Heart right ventricle (tissue), 16 donors: ENCODE data around the gene STRIT1. TPM values are rescaled to one million over a fixed set of nuclear protein-coding genes. Genes with fewer than 3 reads are reported as not detected.

Experiments
- ATAC-seq, 8 donors: fragments of 200-7000 bp; cut with Tn5 transposase; one replicate each; pipeline ENCODE4 v1.9.1; 2020; ENCODE audit warnings: mild to moderate bottlenecking in 8 of 8, moderate library complexity in 8 of 8, moderate number of reproducible peaks in 1 of 8
- DNase-seq, 2 donors: peaks; one replicate each; pipeline ENCODE4 v3.0.0-alpha.2; 2020
- H3K27ac ChIP-seq, 10 donors: fragments of 200-600 bp; sonication (generic) in 2 of 10; one replicate each; pipeline versions ENCODE4 v1.5.0 to v1.8.0; 2020 to 2022; ENCODE audit warnings: mild to moderate bottlenecking in 3 of 10
- H3K27me3 ChIP-seq, 7 donors: fragments of 200-600 bp; one replicate each; pipeline ENCODE4 v1.8.0; 2021 to 2022; ENCODE audit warnings: mild to moderate bottlenecking in 2 of 7
- H3K36me3 ChIP-seq, 9 donors: fragments of 200-600 bp; sonication (generic) in 1 of 9; one replicate each; pipeline versions ENCODE4 v1.5.0 to v1.8.0; 2020 to 2022; ENCODE audit warnings: mild to moderate bottlenecking in 2 of 9
- H3K4me1 ChIP-seq, 9 donors: fragments of 200-600 bp; sonication (generic) in 1 of 9; one replicate each; pipeline versions ENCODE4 v1.5.0 to v1.8.0; 2020 to 2022; ENCODE audit warnings: mild to moderate bottlenecking in 4 of 9
- H3K4me3 ChIP-seq, 10 donors: fragments of 200-600 bp; sonication (generic) in 2 of 10; one replicate each; pipeline versions ENCODE4 v1.5.0 to v1.8.0; 2020 to 2022; ENCODE audit warnings: mild to moderate bottlenecking in 7 of 10, moderate library complexity in 2 of 10
- H3K9me3 ChIP-seq, 11 donors: fragments of 200-600 bp in 10 of 11; sonication (generic) in 2 of 11; one replicate each; pipeline versions ENCODE4 v1.5.0 to v1.8.0; 2013 to 2022; ENCODE audit warnings: mild to moderate bottlenecking in 2 of 11, control low read depth in 1 of 11, moderate library complexity in 1 of 11
- CTCF ChIP-seq, 9 donors: fragments of 200-600 bp; sonication (generic) in 2 of 9; IDR thresholded peaks; one replicate each; pipeline versions ENCODE4 v1.5.0 to v1.8.0; 2021 to 2022; ENCODE audit warnings: antibody characterized with exemption in 9 of 9, mild to moderate bottlenecking in 5 of 9, moderate library complexity in 1 of 9
- WGBS, 2 donors: extraction: QIAGEN DNeasy Blood & Tissue Kit; methylation state at CpG; one replicate each; pipeline ENCODE4 v1.1.7; 2013; ENCODE audit warnings: inconsistent platforms in 1 of 2; 5-methylcytosine and 5-hydroxymethylcytosine counted together
- intact Hi-C, 10 donors: fragments of 100-400 bp; cut with DNase I; formaldehyde crosslinking; loops; one replicate each; pipeline versions ENCODE4 v1.11.1 to v1.14.2; 2022
- polyA plus RNA-seq, 2 donors: library from polyadenylated mRNA; stranded (reverse); fragments of 200-250 nt; gene quantifications; one replicate each; pipeline ENCODE4 v1.2.3, GENCODE V29; 2013
- total RNA-seq, 10 donors: library from RNA; stranded (reverse); fragmentation: NEBNext Ultra II Directional in 3 of 10; extraction: Animal tissue kit (Norgen Biotek cat#: 25700) in 3 of 10; gene quantifications; one replicate each; pipeline versions ENCODE4 v1.2.1 to v1.2.4, GENCODE V29; 2021 to 2023
- donor health status: Arrhythmogenic right ventricular cardiomyopathy.
- donor health status: ischemic (EF 13 %, LVEDD 7.1; RV severe dilation, severe dysfunction).
- donor health status: healthy with polysubstance abuse.
- donor health status: DM: no; HTN: yes; CAD: no.
- donor health status: DM: no; HTN: no; CAD: no.
- donor health status: ischemic (EF 25% LVEDD 6.9; RV normal size, moderate dysfunction).
- donor health status: ischemic (EF 25% LVEDD 5.7; RV mildly dilated, moderate dysfunction).
- donor health status: healthy.
- donor health status: DM: yes; HTN: yes; CAD: no.
- donor health status: Ischemic cardiomyopathy.
- donor health status: ischemic (EF 35%, LVEDD 5.7; RV mildly dilated, moderate dysfunction).
- donor health status: nonischemic (EF 11% LVEDD 7.7; RV severe dilation, severe dysfunction).
- donor health status: DM: yes; HTN: yes; CAD: no.
- donor health status: PGD.
- donor health status: ischemic (EF 29% LVEDD 5.4; RV normal size, mild dysfunction).
- donor health status: nonischemic (EF 23%, LVEDD 6.1; RV moderate dilation, normal function).

STRIT1 gene
- total and polyA plus RNA-seq, 12 donors, result 0.26 to 5.6 (median 1.2) TPM; not detected in 1

- H3K27me3 ChIP-seq, result no peaks in the 10 kb centered on the region
- H3K9me3 ChIP-seq, result no peaks in the 10 kb centered on the region
- DNase-seq (no peak), ATAC-seq (no peak)
- H3K36me3 ChIP-seq, result no peaks in the 10 kb centered on the region
- no peak overlapping the region for H3K4me3 ChIP-seq
- peaks cover 0 to 11% (median 7%) of the 10 kb centered on the region in 9 donors for H3K4me1 ChIP-seq
- no peak for TF ChIP-seq CTCF (IDR thresholded peaks at IDR 0.05)
- H3K27ac ChIP-seq, result no peak overlapping the region
- intact Hi-C loops, result no loop called here
Observed at GRCh38 chr3:155330370-155330769, 36.9 kb upstream of the STRIT1 start.

- Histone ChIP-seq H3K4me3 (no peak overlapping the region), H3K4me1 (peaks cover 0 to 4% (median under 1%) of the 10 kb centered on the region in 9 donors), H3K27me3 (no peaks in the 10 kb centered on the region), H3K27ac (no peak overlapping the region), H3K36me3 (no peaks in the 10 kb centered on the region), H3K9me3 (no peaks in the 10 kb centered on the region)
- TF ChIP-seq CTCF (IDR thresholded peaks at IDR 0.05), result no peak
- ATAC-seq (no peak), DNase-seq (no peak)
- 88 to 89% methylated on average over 6 of the region's 6 CpGs for WGBS, 2 donors
- intact Hi-C loops, result loop anchor here in 3 of 10 donors (5.0 to 10.0 kb wide), 3 partner anchors 575 to 997 kb away; no protein-coding TSS in a partner anchor
Observed at GRCh38 chr3:155329513-155330048, 36.1 kb upstream of the STRIT1 start.

- DNase-seq (no peak), ATAC-seq (no peak)
- Histone ChIP-seq H3K9me3 (no peaks in the 10 kb centered on the region), H3K4me3 (no peak overlapping the region), H3K4me1 (no peaks in the 10 kb centered on the region), H3K27ac (no peak overlapping the region), H3K36me3 (no peaks in the 10 kb centered on the region), H3K27me3 (no peaks in the 10 kb centered on the region)
- 81% methylated on average over 2 of the region's 2 CpGs for WGBS, 2 donors
- TF ChIP-seq CTCF (IDR thresholded peaks at IDR 0.05), result no peak
- intact Hi-C loops, result loop anchor here in 3 of 10 donors (5.0 to 10.0 kb wide), 3 partner anchors 573 to 996 kb away; no protein-coding TSS in a partner anchor
Observed at GRCh38 chr3:155327871-155328270, 34.4 kb upstream of the STRIT1 start.

GRCh38 chr3:155327430-155327829 lies 33.9 kb upstream of the STRIT1 start:
- Histone ChIP-seq H3K4me1 (no peaks in the 10 kb centered on the region), H3K36me3 (no peaks in the 10 kb centered on the region), H3K27ac (no peak overlapping the region), H3K9me3 (no peaks in the 10 kb centered on the region), H3K27me3 (no peaks in the 10 kb centered on the region), H3K4me3 (no peak overlapping the region)
- TF ChIP-seq CTCF (IDR thresholded peaks at IDR 0.05), result no peak
- ATAC-seq (no peak), DNase-seq (no peak)
- 93 to 98% methylated on average over 1 of the region's 1 CpG for WGBS, 2 donors
- intact Hi-C loops, result loop anchor here in 3 of 10 donors (5.0 to 10.0 kb wide), 3 partner anchors 573 to 995 kb away; no protein-coding TSS in a partner anchor
